AG04449 (cell line): ENCODE results near the gene PCLO.
"Not testable (repeated sequence)": the region's sequence is repeated elsewhere in the genome, so short reads cannot be mapped to it uniquely, and the experiment has no call there.

ENCODE experiments used
- CTCF ChIA-PET: fragments of 350-600 bp; formaldehyde crosslinking; extraction: SDS; loops from one replicate; lab custom pipeline; 2021; ENCODE audit warnings: antibody characterized with exemption; lab: Yijun Ruan, JAX
- POLR2A ChIA-PET: fragments of 400-600, 350-600 bp; formaldehyde crosslinking; extraction: SDS; loops from one replicate; lab custom pipeline; 2020; ENCODE audit warnings: antibody characterized with exemption, inconsistent platforms; lab: Yijun Ruan, JAX
- DNase-seq: peaks from one replicate; pipeline ENCODE4 v3.0.0-alpha.2; 2010; ENCODE audit warnings: low read depth, low spot score
- H3K4me3 ChIP-seq: 2 replicates; pipeline ENCODE4 v1.5.1; 2011; ENCODE audit warnings: low read depth, mild to moderate bottlenecking, control low read depth, low read length
- CTCF ChIP-seq: IDR thresholded peaks from one replicate; pipeline ENCODE4 v1.5.1; 2011; ENCODE audit warnings: mild to moderate bottlenecking, moderate library complexity, low read length, control low read depth, inconsistent platforms; ENCODE audit not compliant: insufficient read depth; ENCODE audit errors: missing control alignments

The PCLO gene

GRCh38 chr7:83053965-83054364 is 108.7 kb downstream of the PCLO start:
- ChIA-PET CTCF (no interaction called here), POLR2A (no interaction called here)
- TF ChIP-seq CTCF, result no peak
- no peak overlapping the region for H3K4me3 ChIP-seq
- DNase-seq, result no peak

- DNase-seq, result no peak
- TF ChIP-seq CTCF, result no peak
- H3K4me3 ChIP-seq, result no peak overlapping the region
- POLR2A ChIA-PET, result no interaction called here
- CTCF ChIA-PET, result no interaction called here
These were observed 122.2 kb downstream of the PCLO start for GRCh38 chr7:83040484-83040883.

- no peak overlapping the region for H3K4me3 ChIP-seq
- DNase-seq, result no peak
- POLR2A ChIA-PET, result no interaction called here
- no peak for TF ChIP-seq CTCF
- CTCF ChIA-PET, result no interaction called here
These were observed 123.9 kb downstream of the PCLO start for GRCh38 chr7:83038787-83039186.

GRCh38 chr7:83036721-83037380 is 125.8 kb downstream of the PCLO start:
- no peak for TF ChIP-seq CTCF
- H3K4me3 ChIP-seq, result no peak overlapping the region
- no peak for DNase-seq
- CTCF ChIA-PET, result no interaction called here
- POLR2A ChIA-PET, result no interaction called here

- no peak overlapping the region for H3K4me3 ChIP-seq
- TF ChIP-seq CTCF, result no peak
- POLR2A ChIA-PET, result no interaction called here
- DNase-seq, result no peak
- CTCF ChIA-PET, result no interaction called here
These were observed 126.6 kb downstream of the PCLO start for GRCh38 chr7:83036130-83036529.

GRCh38 chr7:83032195-83032594 is 130.5 kb downstream of the PCLO start:
- DNase-seq, result no peak
- TF ChIP-seq CTCF, result no peak
- POLR2A ChIA-PET, result no interaction called here
- H3K4me3 ChIP-seq, result no peak overlapping the region
- CTCF ChIA-PET, result no interaction called here

DNA sequence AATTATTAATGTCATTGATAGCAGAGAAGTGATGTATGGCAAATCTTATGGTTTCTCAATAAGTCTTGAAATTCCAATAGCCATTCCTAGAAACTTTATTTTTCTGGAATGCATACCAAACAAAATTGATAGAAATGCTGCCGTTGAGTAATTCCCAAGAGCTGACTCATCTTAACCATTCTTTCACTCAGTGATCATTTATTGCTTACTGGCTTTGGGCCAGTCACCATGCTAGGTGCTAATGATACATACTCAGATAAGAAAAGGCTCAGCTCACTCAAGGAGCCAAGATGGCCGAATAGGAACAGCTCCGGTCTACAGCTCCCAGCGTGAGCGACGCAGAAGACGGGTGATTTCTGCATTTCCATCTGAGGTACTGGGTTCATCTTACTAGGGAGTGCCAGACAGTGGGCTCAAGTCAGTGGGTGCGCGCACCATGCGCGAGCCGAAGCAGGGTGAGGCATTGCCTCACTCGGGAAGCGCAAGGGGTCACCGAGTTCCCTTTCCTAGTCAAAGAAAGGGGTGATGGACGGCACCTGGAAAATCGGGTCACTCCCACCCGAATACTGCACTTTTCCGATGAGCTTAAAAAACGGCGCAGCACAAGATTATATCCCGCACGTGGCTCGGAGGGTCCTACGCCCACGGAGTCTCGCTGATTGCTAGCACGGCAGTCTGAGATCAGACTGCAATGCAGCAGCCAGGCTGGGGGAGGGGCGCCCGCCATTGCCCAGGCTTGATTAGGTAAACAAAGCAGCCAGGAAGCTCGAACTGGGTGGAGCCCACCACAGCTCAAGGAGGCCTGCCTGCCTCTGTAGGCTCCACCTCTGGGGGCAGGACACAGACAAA is 138.6 kb downstream of the PCLO start:
- POLR2A ChIA-PET, H3K4me3 ChIP-seq, DNase-seq, CTCF ChIA-PET: not testable (repeated sequence)
